HepG2 (cell line): ENCODE measurements around the gene CHST12. TPM values are rescaled to one million over a fixed set of nuclear protein-coding genes. Genes with fewer than 3 reads are reported as not detected.

Experiments used
- FOXA1 ChIP-seq, 2 experiments: fragments of 450-650 bp in 1 of 2; sonication (generic) in 1 of 2; formaldehyde crosslinking in 1 of 2; IDR thresholded peaks; 2 replicates each; pipeline versions ENCODE4 v1.4.0 to v1.6.1; 2016 to 2020; ENCODE audit warnings: missing genetic modification reagents in 1 of 2
- IKZF4 ChIP-seq: sonication (generic); formaldehyde crosslinking; IDR thresholded peaks from 2 replicates; pipeline ENCODE4 v1.5.1; 2020; ENCODE audit warnings: borderline replicate concordance, mild to moderate bottlenecking, low read depth, missing genetic modification reagents; ENCODE audit errors: not compliant biosample characterization
- KAT2B ChIP-seq: fragments of 150-350 bp; IDR thresholded peaks from 2 replicates; pipeline ENCODE4 v1.6.1; 2014; ENCODE audit warnings: low read depth, low read length, borderline replicate concordance
- MAFF ChIP-seq: IDR thresholded peaks from 2 replicates; pipeline ENCODE4 v1.6.1; 2011; ENCODE audit warnings: low read depth, low read length, improper control_type of control experiment
- MBD4 ChIP-seq: IDR thresholded peaks from 2 replicates; pipeline ENCODE4 v1.6.1; 2012; ENCODE audit warnings: low read length, inconsistent platforms, borderline replicate concordance
- ZNF329 ChIP-seq: sonication (generic); formaldehyde crosslinking; IDR thresholded peaks from 2 replicates; pipeline ENCODE4 v1.9.0; 2021; ENCODE audit warnings: low read depth, mild to moderate bottlenecking, missing genetic modification reagents
- ZNF460 ChIP-seq: sonication (generic); formaldehyde crosslinking; IDR thresholded peaks from 2 replicates; pipeline ENCODE4 v1.5.1; 2020; ENCODE audit warnings: missing genetic modification reagents, mild to moderate bottlenecking, borderline replicate concordance
- ZNF501 ChIP-seq: sonication (generic); formaldehyde crosslinking; IDR thresholded peaks from 2 replicates; pipeline ENCODE4 v1.5.1; 2020; ENCODE audit warnings: mild to moderate bottlenecking, moderate library complexity, missing genetic modification reagents
- ZNF552 ChIP-seq: sonication (generic); formaldehyde crosslinking; IDR thresholded peaks from 2 replicates; pipeline ENCODE4 v1.9.0; 2022; ENCODE audit warnings: missing genetic modification reagents, mild to moderate bottlenecking, borderline replicate concordance
- polyA plus RNA-seq, 8 experiments: library from polyadenylated mRNA; depleted of rRNA in 3 of 8; stranded (reverse) in 7 of 8; unstranded in 1 of 8; fragments of >200 nt; fragmentation: Illumina TruSeq in 4 of 8; extraction: Trizol in 4 of 8; gene quantifications; 2 replicates each; pipeline versions ENCODE4 v1.2.1 to v1.2.3, GENCODE V29; 2011 to 2016; ENCODE audit warnings: low read depth in 4 of 8, missing spikeins in 1 of 8, mixed read lengths in 1 of 8; ENCODE audit not compliant: insufficient read depth in 1 of 8
- total RNA-seq, 5 experiments: library from RNA; depleted of rRNA; stranded (reverse); fragments of >200 nt; fragmentation: Illumina TruSeq; extraction: Trizol; gene quantifications; 2 replicates each; pipeline ENCODE4 v1.2.3, GENCODE V29; 2016; ENCODE audit warnings: low read depth in 1 of 5
- TF ChIP-seq, protein P1 (sequence below): sonication (generic); formaldehyde crosslinking; IDR thresholded peaks from 2 replicates; pipeline ENCODE4 v1.4.0; 2020; ENCODE audit warnings: mild to moderate bottlenecking, missing genetic modification reagents
- TF ChIP-seq, protein P2 (sequence below): sonication (generic); formaldehyde crosslinking; IDR thresholded peaks from 2 replicates; pipeline ENCODE4 v1.4.0; 2020; ENCODE audit warnings: missing genetic modification reagents
- TF ChIP-seq, protein P3 (sequence below): sonication (generic); formaldehyde crosslinking; IDR thresholded peaks from 2 replicates; pipeline ENCODE4 v1.4.0; 2020; ENCODE audit warnings: missing genetic modification reagents, mild to moderate bottlenecking, borderline replicate concordance

Gene CHST12
- total and polyA plus RNA-seq, 2 of the 13 experiments (the other 11 are each of a cell fraction or from before 2014, with no cell fraction given) = 6.4 to 15.8 TPM

DNA sequence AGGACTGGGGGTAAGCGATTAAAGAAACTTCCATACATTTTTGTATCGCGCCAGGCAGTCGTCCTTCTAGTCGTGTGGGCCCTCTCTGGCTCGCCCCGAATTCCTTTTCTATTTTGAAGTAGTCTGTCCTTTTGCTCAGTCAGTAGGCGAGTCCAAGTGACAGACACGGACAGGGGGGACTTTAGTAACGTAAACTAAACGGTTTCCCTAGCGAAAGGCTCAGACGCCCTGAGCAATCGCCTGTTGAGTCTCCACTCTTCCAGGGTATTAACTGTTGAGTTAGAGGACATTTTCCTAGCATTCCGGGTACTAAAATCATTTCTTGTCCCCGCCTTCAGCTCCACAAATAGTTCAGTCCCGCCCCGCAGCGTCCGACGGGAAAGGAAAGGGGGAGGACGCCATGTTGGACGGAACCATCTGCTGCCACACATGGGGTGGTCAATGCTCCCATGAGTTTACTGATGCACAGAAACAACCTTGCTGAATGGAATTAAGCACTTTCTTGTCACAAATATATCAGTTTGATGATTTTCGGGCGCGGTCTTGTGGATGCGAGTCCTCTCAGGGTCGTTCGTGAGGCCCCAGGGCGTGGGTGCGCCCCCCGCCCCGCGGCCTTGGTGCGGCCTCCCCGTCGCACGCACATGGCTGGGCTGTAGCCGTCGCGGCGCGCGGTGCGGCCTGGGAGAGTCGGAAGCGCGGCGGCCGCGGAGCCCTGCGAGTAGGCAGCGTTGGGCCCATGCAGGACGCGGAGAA, 49.0 kb upstream of the CHST12 start, which contains the start of gene EIF3B (continued):
- TF ChIP-seq, protein P1, sequence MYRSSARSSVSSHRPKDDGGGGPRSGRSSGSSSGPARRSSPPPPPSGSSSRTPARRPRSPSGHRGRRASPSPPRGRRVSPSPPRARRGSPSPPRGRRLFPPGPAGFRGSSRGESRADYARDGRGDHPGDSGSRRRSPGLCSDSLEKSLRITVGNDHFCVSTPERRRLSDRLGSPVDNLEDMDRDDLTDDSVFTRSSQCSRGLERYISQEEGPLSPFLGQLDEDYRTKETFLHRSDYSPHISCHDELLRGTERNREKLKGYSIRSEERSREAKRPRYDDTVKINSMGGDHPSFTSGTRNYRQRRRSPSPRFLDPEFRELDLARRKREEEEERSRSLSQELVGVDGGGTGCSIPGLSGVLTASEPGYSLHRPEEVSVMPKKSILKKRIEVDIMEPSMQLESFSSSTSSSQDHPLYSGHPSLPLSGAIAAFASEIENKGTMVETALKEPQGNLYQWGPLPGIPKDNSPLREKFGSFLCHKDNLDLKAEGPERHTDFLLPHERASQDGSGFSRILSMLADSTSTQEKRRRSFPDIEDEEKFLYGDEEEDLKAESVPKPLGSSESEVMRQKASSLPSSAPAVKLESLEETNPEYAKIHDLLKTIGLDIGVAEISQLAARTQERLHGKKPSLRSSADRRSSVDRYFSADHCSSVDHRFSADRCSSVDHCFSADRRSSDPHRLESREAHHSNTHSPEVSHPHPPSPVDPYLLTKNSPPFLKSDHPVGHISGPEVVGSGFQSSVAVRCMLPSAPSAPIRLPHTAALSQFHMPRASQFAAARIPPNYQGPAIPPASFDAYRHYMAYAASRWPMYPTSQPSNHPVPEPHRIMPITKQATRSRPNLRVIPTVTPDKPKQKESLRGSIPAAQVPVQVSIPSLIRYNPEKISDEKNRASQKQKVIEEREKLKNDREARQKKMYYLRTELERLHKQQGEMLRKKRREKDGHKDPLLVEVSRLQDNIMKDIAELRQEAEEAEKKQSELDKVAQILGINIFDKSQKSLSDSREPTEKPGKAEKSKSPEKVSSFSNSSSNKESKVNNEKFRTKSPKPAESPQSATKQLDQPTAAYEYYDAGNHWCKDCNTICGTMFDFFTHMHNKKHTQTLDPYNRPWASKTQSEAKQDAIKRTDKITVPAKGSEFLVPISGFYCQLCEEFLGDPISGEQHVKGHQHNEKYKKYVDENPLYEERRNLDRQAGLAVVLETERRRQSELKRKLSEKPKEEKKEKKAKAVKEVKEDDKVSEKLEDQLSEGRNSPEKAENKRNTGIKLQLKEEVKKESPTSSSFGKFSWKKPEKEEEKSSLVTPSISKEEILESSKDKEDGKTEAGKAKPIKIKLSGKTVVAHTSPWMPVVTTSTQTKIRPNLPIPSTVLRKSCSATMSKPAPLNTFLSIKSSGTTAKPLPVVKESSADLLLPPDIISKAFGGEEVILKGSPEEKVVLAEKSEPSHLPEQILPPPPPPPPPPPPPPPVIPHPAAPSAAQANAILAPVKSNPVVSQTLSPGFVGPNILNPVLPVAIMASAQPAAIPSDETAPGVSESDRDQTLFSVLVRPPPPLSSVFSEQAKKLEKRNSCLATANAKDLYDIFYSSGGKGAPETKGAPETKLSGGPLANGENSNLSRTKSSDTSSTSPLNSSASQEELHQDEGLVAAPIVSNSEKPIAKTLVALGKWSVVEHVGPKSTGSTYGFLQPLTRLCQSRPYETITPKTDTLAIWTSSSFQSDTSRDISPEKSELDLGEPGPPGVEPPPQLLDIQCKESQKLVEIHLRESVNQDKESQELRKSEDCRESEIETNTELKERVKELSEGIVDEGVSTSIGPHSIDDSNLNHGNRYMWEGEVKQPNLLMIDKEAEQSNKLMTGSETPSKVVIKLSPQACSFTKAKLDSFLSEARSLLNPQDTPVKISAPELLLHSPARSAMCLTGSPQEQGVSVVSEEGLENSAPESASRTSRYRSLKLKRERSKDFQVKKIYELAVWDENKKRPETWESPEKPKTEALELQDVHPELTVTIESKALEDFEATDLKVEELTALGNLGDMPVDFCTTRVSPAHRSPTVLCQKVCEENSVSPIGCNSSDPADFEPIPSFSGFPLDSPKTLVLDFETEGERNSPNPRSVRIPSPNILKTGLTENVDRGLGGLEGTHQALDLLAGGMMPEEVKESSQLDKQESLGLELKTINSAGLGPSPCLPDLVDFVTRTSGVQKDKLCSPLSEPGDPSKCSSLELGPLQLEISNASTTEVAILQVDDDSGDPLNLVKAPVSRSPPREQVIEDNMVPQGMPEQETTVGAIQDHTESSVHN (CRISPR knock-in tag) = no peak
- no peak for TF ChIP-seq ZNF460
- peak; percentile 90 for TF ChIP-seq ZNF501 (CRISPR knock-in tag)
- no peak for TF ChIP-seq ZNF329
- TF ChIP-seq, protein P2, sequence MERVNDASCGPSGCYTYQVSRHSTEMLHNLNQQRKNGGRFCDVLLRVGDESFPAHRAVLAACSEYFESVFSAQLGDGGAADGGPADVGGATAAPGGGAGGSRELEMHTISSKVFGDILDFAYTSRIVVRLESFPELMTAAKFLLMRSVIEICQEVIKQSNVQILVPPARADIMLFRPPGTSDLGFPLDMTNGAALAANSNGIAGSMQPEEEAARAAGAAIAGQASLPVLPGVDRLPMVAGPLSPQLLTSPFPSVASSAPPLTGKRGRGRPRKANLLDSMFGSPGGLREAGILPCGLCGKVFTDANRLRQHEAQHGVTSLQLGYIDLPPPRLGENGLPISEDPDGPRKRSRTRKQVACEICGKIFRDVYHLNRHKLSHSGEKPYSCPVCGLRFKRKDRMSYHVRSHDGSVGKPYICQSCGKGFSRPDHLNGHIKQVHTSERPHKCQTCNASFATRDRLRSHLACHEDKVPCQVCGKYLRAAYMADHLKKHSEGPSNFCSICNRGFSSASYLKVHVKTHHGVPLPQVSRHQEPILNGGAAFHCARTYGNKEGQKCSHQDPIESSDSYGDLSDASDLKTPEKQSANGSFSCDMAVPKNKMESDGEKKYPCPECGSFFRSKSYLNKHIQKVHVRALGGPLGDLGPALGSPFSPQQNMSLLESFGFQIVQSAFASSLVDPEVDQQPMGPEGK (CRISPR knock-in tag) = peak; percentile 21; the same call in 1 of the 2 replicates
- TF ChIP-seq KAT2B = no peak
- TF ChIP-seq, protein P3, sequence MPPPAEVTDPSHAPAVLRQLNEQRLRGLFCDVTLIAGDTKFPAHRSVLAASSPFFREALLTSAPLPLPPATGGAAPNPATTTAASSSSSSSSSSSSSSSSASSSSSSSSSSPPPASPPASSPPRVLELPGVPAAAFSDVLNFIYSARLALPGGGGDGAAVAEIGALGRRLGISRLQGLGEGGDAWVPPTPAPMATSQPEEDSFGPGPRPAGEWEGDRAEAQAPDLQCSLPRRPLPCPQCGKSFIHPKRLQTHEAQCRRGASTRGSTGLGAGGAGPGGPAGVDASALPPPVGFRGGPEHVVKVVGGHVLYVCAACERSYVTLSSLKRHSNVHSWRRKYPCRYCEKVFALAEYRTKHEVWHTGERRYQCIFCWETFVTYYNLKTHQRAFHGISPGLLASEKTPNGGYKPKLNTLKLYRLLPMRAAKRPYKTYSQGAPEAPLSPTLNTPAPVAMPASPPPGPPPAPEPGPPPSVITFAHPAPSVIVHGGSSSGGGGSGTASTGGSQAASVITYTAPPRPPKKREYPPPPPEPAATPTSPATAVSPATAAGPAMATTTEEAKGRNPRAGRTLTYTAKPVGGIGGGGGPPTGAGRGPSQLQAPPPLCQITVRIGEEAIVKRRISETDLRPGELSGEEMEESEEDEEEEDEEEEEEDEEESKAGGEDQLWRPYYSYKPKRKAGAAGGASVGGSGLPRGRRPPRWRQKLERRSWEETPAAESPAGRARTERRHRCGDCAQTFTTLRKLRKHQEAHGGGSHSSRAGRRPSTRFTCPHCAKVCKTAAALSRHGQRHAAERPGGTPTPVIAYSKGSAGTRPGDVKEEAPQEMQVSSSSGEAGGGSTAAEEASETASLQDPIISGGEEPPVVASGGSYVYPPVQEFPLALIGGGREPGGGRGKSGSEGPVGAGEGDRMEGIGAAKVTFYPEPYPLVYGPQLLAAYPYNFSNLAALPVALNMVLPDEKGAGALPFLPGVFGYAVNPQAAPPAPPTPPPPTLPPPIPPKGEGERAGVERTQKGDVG (CRISPR knock-in tag) = no peak
- no peak for TF ChIP-seq MBD4
- no peak for TF ChIP-seq FOXA1 (IDR thresholded peaks at IDR 0.05)
- no peak for TF ChIP-seq FOXA1 (CRISPR knock-in tag; IDR thresholded peaks at IDR 0.05)
- no peak for TF ChIP-seq ZNF552 (CRISPR knock-in tag)
- TF ChIP-seq IKZF4 (CRISPR knock-in tag) = no peak
- no peak for TF ChIP-seq MAFF
